ENCODE data around the gene RGPD4. TPM values are rescaled to one million over a fixed set of nuclear protein-coding genes. Genes with fewer than 3 reads are reported as not detected.

The RGPD4 gene
- total RNA-seq, 2 experiments from 2014 or later: not detected

DNA sequence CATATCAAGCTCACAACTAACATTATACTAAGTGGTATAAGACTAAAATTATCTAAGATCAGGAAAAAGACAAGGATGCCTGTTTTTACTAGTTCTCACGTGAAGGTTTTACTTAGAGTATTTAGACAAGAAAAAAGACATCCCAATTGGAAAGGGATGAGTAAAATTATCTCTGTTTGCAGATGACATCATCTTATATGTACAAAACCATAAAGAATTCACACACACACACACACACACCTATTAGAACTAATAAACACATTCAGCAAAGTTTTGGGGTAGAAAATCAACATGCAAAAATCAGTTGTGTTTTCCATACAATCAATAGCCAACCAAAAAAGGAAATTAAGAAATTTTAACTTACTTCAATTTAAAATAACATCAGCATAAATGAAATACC is 35.9 kb upstream of the RGPD4 start:
- Histone ChIP-seq H3K9me3 (ENCODE audit: low read length) (no peaks in the 10 kb centered on the region), H4K20me1 (ENCODE audit: insufficient read depth, low read length) (no peaks in the 10 kb centered on the region), H3K36me3 (ENCODE audit: insufficient read depth, low read length) (no peaks in the 10 kb centered on the region), H3K9me2 (ENCODE audit: insufficient read depth, low read length) (no peaks in the 10 kb centered on the region), H3K4me3 (ENCODE audit: low read depth, low read length, poor library complexity, severe bottlenecking) (no peak overlapping the region), H2AFZ (ENCODE audit: low read length) (no peak overlapping the region), H3K27ac (ENCODE audit: low read depth, low read length, poor library complexity, severe bottlenecking) (no peak overlapping the region), H3K79me2 (ENCODE audit: insufficient read depth, low read depth, low read length) (no peaks in the 10 kb centered on the region), H3K4me1 (ENCODE audit: insufficient read depth, low read length, poor library complexity, severe bottlenecking) (no peaks in the 10 kb centered on the region), H3K4me2 (ENCODE audit: low read length) (no peak overlapping the region)
- intact Hi-C loops (cut with micrococcal nuclease; ENCODE audit: unreplicated experiment): no loop called here
- no TSS peak for BruUV-seq (replicated peaks)
- ChIA-PET CTCF (ENCODE audit: unreplicated experiment) (no interaction called here), POLR2A (no interaction called here)
- TF ChIP-seq, protein P1, sequence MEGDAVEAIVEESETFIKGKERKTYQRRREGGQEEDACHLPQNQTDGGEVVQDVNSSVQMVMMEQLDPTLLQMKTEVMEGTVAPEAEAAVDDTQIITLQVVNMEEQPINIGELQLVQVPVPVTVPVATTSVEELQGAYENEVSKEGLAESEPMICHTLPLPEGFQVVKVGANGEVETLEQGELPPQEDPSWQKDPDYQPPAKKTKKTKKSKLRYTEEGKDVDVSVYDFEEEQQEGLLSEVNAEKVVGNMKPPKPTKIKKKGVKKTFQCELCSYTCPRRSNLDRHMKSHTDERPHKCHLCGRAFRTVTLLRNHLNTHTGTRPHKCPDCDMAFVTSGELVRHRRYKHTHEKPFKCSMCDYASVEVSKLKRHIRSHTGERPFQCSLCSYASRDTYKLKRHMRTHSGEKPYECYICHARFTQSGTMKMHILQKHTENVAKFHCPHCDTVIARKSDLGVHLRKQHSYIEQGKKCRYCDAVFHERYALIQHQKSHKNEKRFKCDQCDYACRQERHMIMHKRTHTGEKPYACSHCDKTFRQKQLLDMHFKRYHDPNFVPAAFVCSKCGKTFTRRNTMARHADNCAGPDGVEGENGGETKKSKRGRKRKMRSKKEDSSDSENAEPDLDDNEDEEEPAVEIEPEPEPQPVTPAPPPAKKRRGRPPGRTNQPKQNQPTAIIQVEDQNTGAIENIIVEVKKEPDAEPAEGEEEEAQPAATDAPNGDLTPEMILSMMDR (conservative IDR thresholded peaks at IDR 0.05; ENCODE audit: low read length): no peak
- no peak for TF ChIP-seq EZH2phosphoT487 (IDR thresholded peaks at IDR 0.05; ENCODE audit: borderline replicate concordance, low read depth, low read length)
- DNase-seq (ENCODE audit: low spot score): no peak

DNA sequence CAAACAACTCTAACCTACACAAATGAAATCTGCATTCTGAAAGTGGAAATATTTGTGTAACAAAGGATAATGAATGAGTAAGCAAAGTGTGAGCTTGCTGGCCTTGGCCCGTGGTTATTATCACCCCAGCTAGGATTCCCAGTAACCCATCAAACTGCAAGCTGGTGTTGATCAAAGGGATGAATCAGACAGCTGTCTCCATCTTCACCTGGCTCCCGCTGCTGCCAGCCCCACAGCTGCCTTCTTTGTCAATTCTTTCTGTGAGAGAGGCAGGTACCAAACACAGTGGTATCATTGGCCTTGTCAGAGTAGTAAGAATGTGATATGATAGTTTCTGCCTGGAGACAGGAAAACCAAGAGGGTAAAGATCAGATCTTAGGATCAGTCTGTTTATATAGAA is 25.2 kb upstream of the RGPD4 start:
- H3K79me2 ChIP-seq (ENCODE audit: insufficient read depth, low read depth, low read length): no peaks in the 10 kb centered on the region
- DNase-seq (ENCODE audit: low spot score): no peak
- no peak overlapping the region for H3K4me3 ChIP-seq (ENCODE audit: low read depth, low read length, poor library complexity, severe bottlenecking)
- H4K20me1 ChIP-seq (ENCODE audit: insufficient read depth, low read length): no peaks in the 10 kb centered on the region
- no peak overlapping the region for H3K4me2 ChIP-seq (ENCODE audit: low read length)
- H3K9me2 ChIP-seq (ENCODE audit: insufficient read depth, low read length): no peaks in the 10 kb centered on the region
- no peaks in the 10 kb centered on the region for H3K4me1 ChIP-seq (ENCODE audit: insufficient read depth, low read length, poor library complexity, severe bottlenecking)
- no peaks in the 10 kb centered on the region for H3K9me3 ChIP-seq (ENCODE audit: low read length)
- TF ChIP-seq EZH2phosphoT487 (IDR thresholded peaks at IDR 0.05; ENCODE audit: borderline replicate concordance, low read depth, low read length): no peak
- TF ChIP-seq, protein P1 (conservative IDR thresholded peaks at IDR 0.05; ENCODE audit: low read length): no peak
- intact Hi-C loops (cut with micrococcal nuclease; ENCODE audit: unreplicated experiment): no loop called here
- POLR2A ChIA-PET: no interaction called here
- no TSS peak for BruUV-seq (replicated peaks)
- CTCF ChIA-PET (ENCODE audit: unreplicated experiment): no interaction called here
- H2AFZ ChIP-seq (ENCODE audit: low read length): no peak overlapping the region
- no peak overlapping the region for H3K27ac ChIP-seq (ENCODE audit: low read depth, low read length, poor library complexity, severe bottlenecking)
- H3K36me3 ChIP-seq (ENCODE audit: insufficient read depth, low read length): no peaks in the 10 kb centered on the region

GRCh38 chr2:107804608-107805498 is 21.8 kb upstream of the RGPD4 start:
- Histone ChIP-seq H3K27ac (ENCODE audit: low read depth, low read length, poor library complexity, severe bottlenecking) (no peak overlapping the region), H3K4me2 (ENCODE audit: low read length) (no peak overlapping the region), H3K4me1 (ENCODE audit: insufficient read depth, low read length, poor library complexity, severe bottlenecking) (no peaks in the 10 kb centered on the region), H2AFZ (ENCODE audit: low read length) (no peak overlapping the region), H3K4me3 (ENCODE audit: low read depth, low read length, poor library complexity, severe bottlenecking) (no peak overlapping the region), H3K9me3 (ENCODE audit: low read length) (no peaks in the 10 kb centered on the region), H4K20me1 (ENCODE audit: insufficient read depth, low read length) (no peaks in the 10 kb centered on the region), H3K9me2 (ENCODE audit: insufficient read depth, low read length) (no peaks in the 10 kb centered on the region), H3K79me2 (ENCODE audit: insufficient read depth, low read depth, low read length) (no peaks in the 10 kb centered on the region), H3K36me3 (ENCODE audit: insufficient read depth, low read length) (no peaks in the 10 kb centered on the region)
- ChIA-PET CTCF (ENCODE audit: unreplicated experiment) (no interaction called here), POLR2A (interaction anchor here (1.9 kb wide), 1 partner anchor 11 kb away, joined by 5 read pairs; no protein-coding TSS in a partner anchor)
- intact Hi-C loops (cut with micrococcal nuclease; ENCODE audit: unreplicated experiment): no loop called here
- no TSS peak for BruUV-seq (replicated peaks)
- no peak for DNase-seq (ENCODE audit: low spot score)
- TF ChIP-seq, protein P1 (conservative IDR thresholded peaks at IDR 0.05; ENCODE audit: low read length): no peak
- TF ChIP-seq EZH2phosphoT487 (IDR thresholded peaks at IDR 0.05; ENCODE audit: borderline replicate concordance, low read depth, low read length): no peak

Data from OCI-LY7 (cell line).